Stomach (tissue), 9 donors: ENCODE data around the gene LBR. TPM values are rescaled to one million over a fixed set of nuclear protein-coding genes. Genes with fewer than 3 reads are reported as not detected.

Experiments
- DNase-seq, 2 donors: peaks; one replicate each; pipeline versions ENCODE4 v3.0.0 to v3.0.0-alpha.2; 2013 to 2019
- H3K27ac ChIP-seq, 5 donors: fragments of 200-600 bp in 4 of 5; sonication (generic) in 4 of 5; one replicate each; pipeline ENCODE4 v1.5.1; 2013 to 2019; ENCODE audit warnings: mild to moderate bottlenecking in 1 of 5, moderate library complexity in 1 of 5
- H3K27me3 ChIP-seq, 3 donors: fragments of 200-600 bp; sonication (generic); one replicate each; pipeline ENCODE4 v1.5.1; 2017 to 2019; ENCODE audit warnings: mixed run types in 1 of 3
- H3K36me3 ChIP-seq, 4 donors: fragments of 200-600 bp; sonication (generic); 1 replicate in 3 of 4; 2 replicates in 1 of 4; pipeline ENCODE4 v1.5.1; 2016 to 2019
- H3K4me1 ChIP-seq, 4 donors: fragments of 200-600 bp; sonication (generic); one replicate each; pipeline ENCODE4 v1.5.1; 2016 to 2019
- H3K4me3 ChIP-seq, 4 donors: fragments of 200-600 bp; sonication (generic) in 3 of 4; one replicate each; pipeline ENCODE4 v1.5.1; 2016 to 2019; ENCODE audit warnings: mild to moderate bottlenecking in 1 of 4
- H3K9me3 ChIP-seq, 4 donors: fragments of 200-600 bp; sonication (generic); one replicate each; pipeline ENCODE4 v1.5.1; 2016 to 2019
- EP300 ChIP-seq: sonication (generic); formaldehyde crosslinking; IDR thresholded peaks from one replicate; pipeline ENCODE4 v1.6.1; 2017; ENCODE audit warnings: antibody characterized with exemption
- POLR2A ChIP-seq, 4 donors: fragments of 450-650 bp; IDR thresholded peaks; one replicate each; pipeline ENCODE4 v1.6.1; 2016; ENCODE audit warnings: antibody characterized with exemption in 4 of 4, control low read depth in 2 of 4, mild to moderate bottlenecking in 1 of 4, moderate library complexity in 1 of 4
- POLR2AphosphoS5 ChIP-seq, 3 donors: sonication (generic); formaldehyde crosslinking; IDR thresholded peaks; one replicate each; pipeline ENCODE4 v1.6.1; 2016; ENCODE audit warnings: antibody characterized with exemption in 3 of 3
- WGBS, 5 donors: extraction: QIAGEN DNeasy Blood & Tissue Kit in 3 of 5; methylation state at CpG; one replicate each; pipeline versions ENCODE4 v1.1.5 to v1.1.7; 2013 to 2018; 5-methylcytosine and 5-hydroxymethylcytosine counted together
- intact Hi-C: fragments of 100-400 bp; cut with DNase I; formaldehyde crosslinking; loops from one replicate; pipeline ENCODE4 v1.15.1; 2023; ENCODE audit warnings: low total_unique reads
- polyA plus RNA-seq, 3 donors: library from polyadenylated mRNA; stranded (reverse); fragments of 200-250 nt; gene quantifications; one replicate each; pipeline ENCODE4 v1.2.3, GENCODE V29; 2013
- total RNA-seq, 5 donors: library from RNA; depleted of rRNA; stranded (reverse); fragments of >200 nt; gene quantifications; one replicate each; pipeline versions ENCODE4 v1.1.0 to v1.2.3, GENCODE V29; 2014 to 2016
- TF ChIP-seq, protein P1 (sequence below), 7 experiments: fragments of 450-650 bp in 4 of 7; fragments of 200-600 bp in 3 of 7; sonication (generic) in 3 of 7; IDR thresholded peaks; one replicate each; pipeline ENCODE4 v1.5.1; 2016 to 2019; ENCODE audit warnings: antibody characterized with exemption in 7 of 7, control low read depth in 2 of 7, mild to moderate bottlenecking in 1 of 7
- donor health status: healthy with polysubstance abuse.
- donor health status: Bipolar disorder and iron deficiency.
- donor health status: healthy.

Gene LBR
- total and polyA plus RNA-seq, 8 donors = 6.9 to 159 (median 54.3) TPM

DNA sequence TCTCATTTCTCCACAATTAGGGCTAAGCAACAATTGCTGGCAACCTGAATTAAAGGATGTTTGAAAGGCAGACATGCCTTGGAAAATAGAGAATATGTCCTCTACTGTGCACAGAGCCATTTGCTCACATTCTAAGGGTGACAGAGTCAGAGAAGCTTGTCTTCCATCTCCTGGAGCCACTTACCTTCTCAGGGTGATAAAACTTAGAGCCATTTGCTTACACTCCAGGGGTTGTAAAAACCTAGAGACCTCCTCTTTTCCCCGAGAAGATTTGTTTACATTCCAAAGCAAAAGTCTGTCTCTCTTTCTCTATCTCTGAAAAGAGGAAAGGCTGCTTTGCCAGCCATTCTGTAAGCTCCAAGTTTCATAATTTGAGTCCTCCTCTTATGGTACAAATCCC, 61.3 kb downstream of the LBR start:
- no peak overlapping the region for H3K4me3 ChIP-seq
- H3K9me3 ChIP-seq = no peaks in the 10 kb centered on the region
- no peak overlapping the region for H3K27ac ChIP-seq
- H3K36me3 ChIP-seq = no peaks in the 10 kb centered on the region
- intact Hi-C loops = no loop called here
- no peak for TF ChIP-seq EP300
- TF ChIP-seq, protein P1, sequence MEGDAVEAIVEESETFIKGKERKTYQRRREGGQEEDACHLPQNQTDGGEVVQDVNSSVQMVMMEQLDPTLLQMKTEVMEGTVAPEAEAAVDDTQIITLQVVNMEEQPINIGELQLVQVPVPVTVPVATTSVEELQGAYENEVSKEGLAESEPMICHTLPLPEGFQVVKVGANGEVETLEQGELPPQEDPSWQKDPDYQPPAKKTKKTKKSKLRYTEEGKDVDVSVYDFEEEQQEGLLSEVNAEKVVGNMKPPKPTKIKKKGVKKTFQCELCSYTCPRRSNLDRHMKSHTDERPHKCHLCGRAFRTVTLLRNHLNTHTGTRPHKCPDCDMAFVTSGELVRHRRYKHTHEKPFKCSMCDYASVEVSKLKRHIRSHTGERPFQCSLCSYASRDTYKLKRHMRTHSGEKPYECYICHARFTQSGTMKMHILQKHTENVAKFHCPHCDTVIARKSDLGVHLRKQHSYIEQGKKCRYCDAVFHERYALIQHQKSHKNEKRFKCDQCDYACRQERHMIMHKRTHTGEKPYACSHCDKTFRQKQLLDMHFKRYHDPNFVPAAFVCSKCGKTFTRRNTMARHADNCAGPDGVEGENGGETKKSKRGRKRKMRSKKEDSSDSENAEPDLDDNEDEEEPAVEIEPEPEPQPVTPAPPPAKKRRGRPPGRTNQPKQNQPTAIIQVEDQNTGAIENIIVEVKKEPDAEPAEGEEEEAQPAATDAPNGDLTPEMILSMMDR (IDR thresholded peaks at IDR 0.05) = no peak
- no peak for TF ChIP-seq POLR2A (IDR thresholded peaks at IDR 0.05)
- no peak for DNase-seq
- 13 to 43% (median 26%) methylated on average over 1 of the region's 1 CpG for WGBS, 5 donors
- no peaks in the 10 kb centered on the region for H3K4me1 ChIP-seq
- H3K27me3 ChIP-seq = no peaks in the 10 kb centered on the region

DNA sequence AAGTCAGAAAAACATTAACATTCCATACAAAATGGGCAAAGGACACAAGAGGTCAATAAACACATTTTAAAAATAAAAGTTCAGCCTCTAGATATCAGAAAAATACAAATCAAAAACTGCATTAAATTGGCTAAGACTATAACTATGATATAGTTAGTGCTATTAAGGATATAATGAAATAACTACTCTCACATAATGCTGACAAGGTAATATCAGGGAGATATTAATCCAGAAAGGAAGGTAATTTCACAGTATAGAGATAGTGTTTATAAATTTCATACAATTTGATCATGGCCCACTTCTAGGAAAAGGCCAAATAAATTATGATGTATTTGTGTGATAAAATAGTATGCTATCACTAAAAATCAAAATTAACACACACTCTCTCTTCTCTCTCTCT, 61.8 kb downstream of the LBR start:
- H3K9me3 ChIP-seq = no peaks in the 10 kb centered on the region
- H3K27me3 ChIP-seq = no peaks in the 10 kb centered on the region
- no peak overlapping the region for H3K4me3 ChIP-seq
- H3K27ac ChIP-seq = no peak overlapping the region
- intact Hi-C loops = no loop called here
- H3K36me3 ChIP-seq = no peaks in the 10 kb centered on the region
- no peaks in the 10 kb centered on the region for H3K4me1 ChIP-seq
- TF ChIP-seq, protein P1 (IDR thresholded peaks at IDR 0.05) = no peak
- TF ChIP-seq POLR2AphosphoS5 (IDR thresholded peaks at IDR 0.05) (no peak), EP300 (no peak), POLR2A (IDR thresholded peaks at IDR 0.05) (no peak)
- DNase-seq = no peak

DNA sequence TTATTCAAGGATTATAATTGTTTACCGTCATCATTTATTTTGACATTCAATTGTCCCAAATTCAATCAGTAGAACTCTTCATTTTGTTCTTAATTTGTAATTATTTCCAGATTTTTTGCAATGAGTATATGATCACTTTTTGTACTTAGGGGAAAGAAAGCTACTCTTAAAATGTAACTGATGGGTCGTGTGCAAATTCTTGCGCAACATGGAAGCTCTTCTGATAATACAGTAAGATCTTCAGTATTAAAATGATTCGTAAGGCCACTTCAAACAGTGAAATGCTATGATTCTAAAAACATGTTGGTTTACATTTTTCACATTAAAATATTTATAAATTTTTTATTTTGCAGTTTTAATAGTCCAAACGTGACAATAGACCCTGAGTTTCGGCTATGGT, 63.4 kb downstream of the LBR start:
- TF ChIP-seq EP300 (no peak), POLR2A (IDR thresholded peaks at IDR 0.05) (no peak), POLR2AphosphoS5 (IDR thresholded peaks at IDR 0.05) (no peak)
- TF ChIP-seq, protein P1 (IDR thresholded peaks at IDR 0.05) = no peak
- 92 to 95% (median 94%) methylated on average over 6 of the region's 6 CpGs for WGBS, 5 donors
- Histone ChIP-seq H3K27me3 (no peaks in the 10 kb centered on the region), H3K4me1 (no peaks in the 10 kb centered on the region), H3K4me3 (no peak overlapping the region), H3K27ac (no peak overlapping the region), H3K36me3 (no peaks in the 10 kb centered on the region), H3K9me3 (no peaks in the 10 kb centered on the region)
- no peak for DNase-seq
- intact Hi-C loops = no loop called here

DNA sequence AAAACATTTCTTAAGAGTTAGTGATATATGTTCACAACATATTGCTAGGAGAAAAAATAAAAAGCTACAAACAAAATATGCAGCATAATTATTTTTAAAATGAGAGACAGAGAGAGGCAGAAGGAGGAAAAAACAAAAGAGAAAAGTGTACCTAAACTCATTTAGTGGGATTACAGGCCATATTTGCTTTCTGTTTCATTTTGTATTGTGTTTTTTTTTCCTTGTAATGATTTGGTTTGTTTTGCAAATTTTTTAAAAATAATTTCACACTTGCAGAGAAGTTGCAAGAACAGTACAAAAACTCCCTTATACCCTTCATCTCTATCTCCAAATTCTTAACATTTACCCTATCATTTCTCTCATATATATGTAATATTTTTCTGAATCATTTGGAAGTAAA, 65.0 kb downstream of the LBR start:
- no peak for DNase-seq
- Histone ChIP-seq H3K4me3 (no peak overlapping the region), H3K36me3 (no peaks in the 10 kb centered on the region), H3K27ac (no peak overlapping the region), H3K4me1 (no peaks in the 10 kb centered on the region), H3K9me3 (no peaks in the 10 kb centered on the region), H3K27me3 (no peaks in the 10 kb centered on the region)
- TF ChIP-seq POLR2A (IDR thresholded peaks at IDR 0.05) (no peak), EP300 (no peak), POLR2AphosphoS5 (IDR thresholded peaks at IDR 0.05) (no peak)
- TF ChIP-seq, protein P1 (IDR thresholded peaks at IDR 0.05) = no peak
- intact Hi-C loops = no loop called here

DNA sequence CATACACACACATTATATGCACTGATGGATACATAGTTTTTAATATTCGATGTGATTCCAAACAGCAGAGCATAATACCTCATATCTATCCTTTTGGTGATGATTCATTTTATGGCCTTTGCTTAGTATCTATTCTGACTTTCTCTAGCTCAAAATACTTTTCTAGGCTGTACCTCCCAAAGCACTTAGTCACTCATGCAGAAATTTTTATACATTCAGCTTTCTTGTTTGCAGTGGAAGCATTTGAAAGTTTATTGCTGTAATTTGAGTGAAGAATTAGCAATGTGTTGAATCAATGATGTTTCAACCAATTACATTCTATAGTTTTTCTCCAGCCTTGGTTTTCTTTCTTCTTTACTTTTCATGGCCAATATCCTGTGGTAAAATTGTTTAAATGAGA, 66.7 kb downstream of the LBR start:
- Histone ChIP-seq H3K9me3 (no peaks in the 10 kb centered on the region), H3K27ac (no peak overlapping the region), H3K36me3 (no peaks in the 10 kb centered on the region), H3K4me3 (no peak overlapping the region), H3K4me1 (no peaks in the 10 kb centered on the region), H3K27me3 (no peaks in the 10 kb centered on the region)
- TF ChIP-seq POLR2A (IDR thresholded peaks at IDR 0.05) = no peak
- no peak for DNase-seq
- 93 to 98% (median 95%) methylated on average over 1 of the region's 1 CpG for WGBS, 5 donors
- intact Hi-C loops = no loop called here
